Embryonic facial prominence (tissue), 1 donor: ENCODE measurements around the gene ALX4.

Experiments
- DNase-seq: peaks from one replicate; pipeline ENCODE4 v3.0.0-alpha.2; 2016; ENCODE audit errors: extremely low spot score

Gene ALX4

DNA sequence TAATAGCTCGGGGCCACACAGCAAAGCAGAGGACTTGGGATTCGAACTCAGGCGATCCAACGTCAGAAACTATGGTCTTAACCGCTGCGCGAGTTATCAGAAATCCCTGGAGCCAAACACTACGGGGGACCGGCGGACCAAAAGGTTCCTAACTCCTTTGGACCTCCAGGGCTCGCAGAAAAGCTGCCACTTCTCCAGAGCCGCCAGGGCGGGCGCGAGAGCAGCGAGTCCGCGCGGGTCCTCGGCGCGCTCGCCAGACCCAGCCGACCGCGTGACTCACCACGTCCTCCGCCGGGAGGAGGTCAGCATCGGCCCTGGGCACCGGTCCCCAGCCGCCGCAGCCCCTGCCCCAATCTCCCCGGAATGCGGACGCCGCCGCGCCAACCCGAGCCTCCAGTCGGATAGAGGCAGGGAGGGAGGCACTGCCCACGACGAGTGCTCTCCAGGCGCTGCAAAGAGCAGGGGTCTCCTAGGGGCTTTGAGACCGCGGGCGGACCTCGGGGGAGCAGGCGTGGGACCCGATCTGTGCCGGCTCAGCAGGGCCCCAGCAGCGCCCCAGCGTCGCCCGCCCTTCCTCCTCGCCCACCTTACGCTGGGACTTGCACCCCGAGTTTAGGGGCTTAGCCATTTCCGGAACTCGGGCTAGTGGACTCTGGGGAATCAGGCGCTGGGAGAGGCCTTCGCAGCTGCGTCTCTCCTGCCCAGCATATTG lies 6.2 kb upstream of the ALX4 start:
- no peak for DNase-seq

DNA sequence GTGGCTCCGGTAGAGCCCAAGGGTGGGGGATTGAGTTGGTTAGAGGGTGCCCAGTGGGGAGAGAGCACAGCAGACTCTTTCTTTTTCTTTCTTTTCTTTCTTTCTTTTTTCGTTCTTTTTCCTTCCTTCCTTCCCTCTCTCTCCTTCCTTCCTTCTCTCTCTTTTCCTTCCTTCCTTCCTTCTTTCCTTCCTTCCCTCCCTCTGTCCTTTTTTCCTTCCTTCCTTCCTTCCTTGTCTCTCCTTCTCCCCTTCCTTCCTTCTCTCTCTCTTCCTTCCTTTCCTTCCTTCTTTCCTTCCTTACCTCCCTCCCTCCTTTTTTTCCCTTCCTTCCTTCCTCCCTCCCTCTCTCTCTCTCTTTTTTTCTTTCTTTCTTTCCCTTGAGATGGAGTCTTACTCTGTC lies 4.8 kb upstream of the ALX4 start:
- DNase-seq, result no peak

DNA sequence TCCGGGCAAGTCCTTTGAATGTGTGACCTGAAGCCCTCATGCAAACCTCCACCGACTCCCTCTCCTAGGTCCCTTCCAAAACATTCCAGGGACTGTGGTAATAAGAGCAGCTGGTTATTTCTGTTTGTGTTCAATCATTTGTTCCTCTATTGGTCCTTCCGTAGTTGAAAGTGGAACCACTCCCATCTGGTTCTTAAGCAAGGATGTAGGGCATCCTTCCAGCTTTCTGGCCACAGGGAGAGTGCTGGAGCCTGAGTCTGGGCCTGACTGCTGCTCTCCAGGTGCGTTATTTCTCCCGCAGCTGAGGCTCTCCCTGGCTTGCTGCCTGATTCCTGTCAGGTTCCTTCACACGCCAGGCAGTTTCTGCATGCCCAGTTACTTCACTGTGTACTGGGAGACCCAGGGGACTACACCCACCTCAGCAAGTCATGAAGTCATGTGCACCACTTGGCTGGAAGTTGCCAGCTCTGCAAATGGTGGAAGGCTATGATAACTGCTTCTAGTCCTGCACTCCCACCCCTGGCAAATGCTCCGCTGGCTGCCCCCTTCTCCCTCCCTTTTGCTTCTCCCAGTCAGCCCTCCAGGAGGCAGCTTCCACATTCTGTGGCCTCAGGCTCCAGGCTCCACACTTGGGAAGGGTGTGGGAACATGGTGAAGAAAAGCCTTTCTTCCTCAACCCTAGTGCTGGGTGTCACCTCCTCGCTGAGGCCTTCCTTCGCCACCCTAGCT lies 4.0 kb upstream of the ALX4 start:
- DNase-seq, result no peak

DNA sequence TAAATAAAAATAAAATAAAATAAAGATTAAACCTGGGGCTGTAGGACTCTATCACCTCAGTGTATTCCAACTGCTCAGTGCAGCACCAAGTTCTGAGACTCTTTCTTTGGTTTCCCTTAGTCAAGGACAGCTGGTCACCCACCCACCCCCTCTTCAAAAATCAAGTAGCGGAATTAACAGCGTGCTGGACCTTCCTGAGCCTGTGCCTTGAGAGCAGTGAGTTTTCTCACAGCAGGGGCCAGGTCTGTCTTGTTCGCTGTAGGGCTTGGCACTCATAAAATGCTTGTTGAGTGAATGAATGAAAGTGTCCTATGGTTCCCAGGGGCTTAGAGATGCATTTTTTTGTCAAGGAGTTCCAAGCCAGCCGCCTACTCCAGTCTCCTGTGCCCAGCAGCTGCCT lies 2.9 kb upstream of the ALX4 start:
- no peak for DNase-seq

DNA sequence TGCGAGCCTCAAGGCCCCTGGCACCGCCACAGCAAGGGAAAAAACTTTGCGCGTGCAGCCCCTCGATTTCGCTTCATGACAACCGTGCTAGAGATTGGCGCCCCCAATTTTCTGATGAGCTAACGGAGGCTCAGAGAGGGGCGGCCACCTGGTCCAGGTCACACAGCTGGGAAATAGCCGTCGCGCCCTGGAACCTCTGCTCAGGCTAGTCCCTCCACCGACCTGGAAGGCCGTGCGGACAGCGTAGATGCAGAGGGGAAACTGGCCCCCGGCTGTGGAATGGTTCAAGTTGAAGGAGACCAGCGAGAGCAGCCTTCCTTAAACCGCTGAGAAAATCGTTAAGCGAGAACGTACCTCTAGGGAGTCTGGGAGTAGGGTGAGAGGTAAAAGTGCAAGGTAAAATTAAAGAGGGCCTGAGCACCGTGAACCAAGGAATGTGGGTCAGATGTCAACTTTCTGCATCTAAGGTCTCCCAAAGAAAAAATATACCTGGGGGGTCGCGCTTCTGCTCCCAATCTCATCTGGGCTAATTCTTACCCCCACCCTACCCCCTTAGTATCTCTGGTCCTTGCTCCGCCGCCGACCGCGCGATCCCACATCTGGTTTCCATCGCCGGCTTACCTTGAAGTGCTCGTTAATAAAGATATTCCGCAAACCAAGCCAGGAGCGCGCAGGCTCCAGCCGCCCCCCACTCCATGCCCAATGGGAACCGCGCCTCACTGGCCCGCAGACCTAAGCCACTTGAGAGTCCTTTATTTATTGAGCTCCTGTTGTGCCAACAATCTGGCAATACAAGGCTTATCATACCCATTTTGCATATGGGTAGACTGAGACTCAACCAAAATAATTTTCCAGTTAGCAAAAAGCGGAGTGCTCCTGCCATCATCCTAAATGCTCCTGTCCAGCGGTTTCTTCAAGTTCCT lies 1.7 kb upstream of the ALX4 start:
- DNase-seq, result no peak

DNA sequence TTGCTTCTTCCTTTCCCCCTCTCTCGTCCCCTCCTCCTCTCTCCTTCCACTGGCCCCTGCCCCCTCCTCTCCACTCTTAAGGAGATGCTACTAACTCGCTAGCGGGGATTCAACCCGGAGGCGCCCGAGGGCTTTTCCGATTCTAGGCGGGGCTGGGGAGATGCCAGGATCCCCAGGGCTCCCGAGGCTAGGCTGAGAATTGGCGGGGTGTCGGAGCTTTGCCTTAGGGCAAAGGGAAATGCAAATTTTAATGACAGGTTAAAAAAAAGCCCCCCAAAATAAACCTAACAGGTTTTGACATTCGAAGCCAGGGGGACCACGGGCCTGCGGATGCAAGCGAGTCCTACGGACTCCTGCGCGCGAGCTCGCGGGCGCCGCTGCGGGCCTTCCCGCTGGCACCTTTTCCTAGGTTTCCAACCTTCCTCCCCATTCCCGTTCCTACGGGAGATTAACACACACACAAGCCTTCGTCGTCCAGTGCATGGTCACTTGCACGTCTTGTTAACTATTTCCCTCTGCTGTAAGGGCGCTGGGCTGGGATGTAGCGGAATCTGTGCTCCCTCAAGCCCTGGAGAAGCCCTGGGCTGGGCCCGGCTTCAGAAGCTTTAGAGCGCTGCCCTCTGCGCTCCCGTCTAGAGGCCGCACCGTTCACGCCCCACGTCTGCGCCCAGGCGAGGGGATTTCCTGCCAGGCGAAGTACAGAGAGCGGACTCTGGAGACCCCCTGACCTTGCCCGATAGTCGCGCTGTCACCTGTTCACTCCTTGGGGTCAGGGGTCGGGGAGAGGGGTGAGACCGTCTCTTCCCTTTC lies 729 bp upstream of the ALX4 start:
- no peak for DNase-seq

DNA sequence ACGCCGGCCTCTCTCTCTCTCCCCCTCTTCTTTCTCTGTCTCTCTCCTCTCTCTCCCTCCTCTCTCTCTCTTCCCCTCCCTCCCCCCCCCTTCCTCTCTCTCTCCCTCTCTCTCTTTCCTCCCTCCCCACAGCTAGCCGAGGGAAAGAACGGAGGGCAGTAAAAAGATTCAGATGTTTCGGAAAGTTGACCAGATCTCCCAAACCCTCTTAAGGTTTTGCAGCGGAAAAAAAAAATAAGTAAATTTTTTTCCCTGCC lies 195 bp upstream of the ALX4 start:
- peak; percentile 85 for DNase-seq

DNA sequence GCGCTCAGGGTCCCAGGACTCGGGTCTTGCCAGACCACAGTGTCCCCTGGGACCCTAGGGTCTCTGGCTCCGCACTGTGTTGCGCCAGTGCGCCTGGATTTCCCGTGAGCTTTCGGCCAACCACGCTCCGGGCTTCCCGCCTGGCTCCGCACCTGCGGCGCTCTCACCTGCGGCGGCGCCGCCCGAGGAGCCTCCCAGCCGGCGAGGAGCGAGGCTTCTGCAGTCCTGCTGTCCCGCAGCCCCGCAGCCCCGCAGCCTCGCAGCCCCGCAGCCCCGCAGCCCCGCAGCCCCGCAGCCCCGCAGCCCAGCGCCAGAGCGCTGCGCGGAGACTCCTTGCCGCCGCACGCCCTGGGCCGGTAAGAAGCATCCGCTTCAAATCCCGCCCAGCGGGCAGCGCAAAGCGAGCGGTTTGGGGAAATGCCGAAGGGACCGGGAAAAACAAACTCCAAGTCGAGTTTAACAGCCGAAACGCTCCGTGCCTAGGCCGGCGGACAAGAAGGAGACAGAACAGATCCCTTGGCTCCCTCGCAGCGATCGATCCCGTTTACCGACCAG lies 939 bp downstream of the ALX4 start:
- no peak for DNase-seq

DNA sequence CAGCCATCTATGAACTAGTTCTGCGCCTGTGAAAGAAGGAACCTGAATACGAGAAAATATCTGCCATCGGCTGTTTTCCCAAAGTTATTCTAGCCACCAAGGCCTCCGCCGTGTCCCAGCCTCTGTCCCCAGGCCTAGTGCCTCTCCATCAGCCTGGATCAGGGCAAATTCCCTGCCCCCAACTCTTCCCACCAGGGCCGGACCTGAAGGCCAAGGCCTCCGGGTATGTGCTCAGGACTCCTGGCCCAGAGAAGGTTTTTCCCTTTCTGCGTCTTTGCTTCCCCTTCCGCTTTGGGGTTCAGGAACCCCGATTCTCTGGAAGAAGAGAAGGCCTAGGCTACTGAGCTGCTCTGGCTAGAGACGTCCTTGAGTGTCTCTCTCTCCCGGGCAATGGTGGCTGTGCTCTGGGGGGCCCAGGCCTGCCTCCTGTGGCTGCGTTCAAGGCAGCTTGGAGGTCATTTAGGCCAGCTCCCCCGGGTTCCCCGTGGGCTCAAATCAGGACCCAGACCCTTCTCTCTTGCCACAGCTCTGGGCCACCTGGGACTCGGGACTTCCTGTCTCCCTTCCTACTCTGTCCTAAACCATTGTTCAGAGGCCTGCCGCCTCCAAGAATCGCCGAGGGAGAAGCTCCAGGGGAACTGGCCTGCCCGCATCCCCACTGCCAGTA lies 1.6 kb downstream of the ALX4 start:
- DNase-seq, result no peak

DNA sequence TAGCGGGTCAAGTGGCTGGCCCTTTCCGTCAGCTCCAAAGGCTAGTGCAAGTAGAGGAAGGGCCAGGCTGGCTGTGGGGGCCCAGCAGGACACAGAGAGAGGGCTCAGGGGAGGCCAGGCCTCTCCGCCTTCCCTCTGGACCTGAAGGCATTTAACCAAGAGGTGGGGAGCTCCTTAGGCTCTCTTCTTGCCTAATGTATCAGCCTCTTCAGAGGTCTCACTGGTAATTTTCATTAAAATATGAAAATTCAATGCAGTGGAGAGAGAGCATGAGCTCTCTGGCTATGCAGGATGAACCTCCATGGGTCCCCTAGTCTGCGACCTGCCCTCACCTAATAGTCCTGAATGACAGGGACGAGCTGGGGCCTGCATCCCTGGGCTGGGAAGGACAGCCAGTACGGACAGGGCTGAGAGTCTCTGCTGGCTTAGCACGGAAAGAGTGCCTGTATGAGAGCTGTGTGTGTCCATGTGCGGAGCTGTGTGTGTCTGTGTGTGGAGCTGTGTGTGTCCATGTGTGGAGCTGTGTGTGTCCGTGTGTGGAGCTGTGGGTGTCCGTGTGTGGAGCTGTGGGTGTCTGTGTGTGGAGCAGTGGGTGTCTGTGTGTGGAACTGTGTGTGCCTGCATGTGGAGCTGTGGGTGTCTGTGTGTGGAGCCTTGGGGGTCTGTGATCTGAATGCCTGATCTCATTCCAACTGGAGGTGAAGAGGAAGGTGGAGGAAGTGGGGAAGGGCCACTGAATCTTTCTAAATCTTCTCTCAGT lies 2.4 kb downstream of the ALX4 start:
- no peak for DNase-seq

DNA sequence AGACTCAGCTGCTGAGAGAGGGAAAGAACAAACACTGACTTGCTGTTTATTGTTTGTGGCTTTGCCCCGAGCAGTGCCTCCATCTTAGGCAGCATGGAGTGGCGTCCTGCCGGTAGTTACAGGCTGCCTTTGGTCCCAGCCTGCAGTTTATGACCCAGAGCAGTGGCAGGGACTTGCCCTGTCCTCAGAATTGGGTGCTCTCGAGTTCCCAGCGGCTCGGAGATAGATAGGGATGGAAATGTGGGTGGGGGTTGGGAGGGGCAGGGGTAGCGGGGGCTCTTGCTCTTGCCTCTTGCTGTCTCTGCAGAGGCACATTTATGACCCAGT lies 3.1 kb downstream of the ALX4 start:
- DNase-seq, result no peak

DNA sequence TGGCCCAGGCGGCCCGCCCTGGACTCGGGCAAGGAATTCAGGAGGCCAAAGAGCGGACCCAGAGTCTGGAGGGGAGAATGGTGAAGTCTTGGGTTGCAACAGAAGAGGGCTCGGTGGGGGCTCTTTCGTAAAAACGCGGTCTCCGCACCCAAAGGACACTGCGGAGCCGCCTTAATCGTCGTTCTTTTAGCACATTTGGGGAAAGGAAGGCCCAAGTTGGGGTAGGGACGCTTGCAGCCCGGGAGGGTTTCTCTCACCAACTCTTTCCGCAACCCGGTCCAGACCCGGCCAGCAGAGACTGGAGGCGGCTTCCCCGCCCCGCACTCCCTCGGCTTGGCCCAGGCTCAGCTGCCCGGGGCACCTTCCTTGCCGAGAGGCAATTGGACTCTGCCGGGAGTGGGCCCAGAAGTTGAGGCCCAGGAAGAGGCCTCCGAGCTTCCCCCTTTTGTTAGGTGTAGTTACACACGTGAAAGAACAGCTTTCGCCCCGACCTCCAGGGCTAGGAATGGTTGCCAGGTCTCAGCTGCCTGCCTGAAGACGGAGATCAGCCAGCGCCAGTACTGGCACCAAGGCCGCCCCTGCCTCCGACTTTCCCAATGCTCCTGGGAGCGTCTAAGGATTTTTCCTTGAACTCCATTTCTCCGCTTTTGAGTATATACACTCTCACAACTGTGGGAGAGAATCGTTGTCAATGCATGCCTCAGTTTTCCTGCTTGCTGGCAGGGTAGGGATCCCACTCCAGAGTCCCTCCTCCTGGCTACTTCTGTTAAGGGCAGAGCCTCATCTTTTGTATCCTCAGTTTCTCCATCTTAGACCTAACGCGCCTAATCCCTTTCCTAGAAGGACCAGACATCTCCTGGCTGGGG lies 3.7 kb downstream of the ALX4 start:
- no peak for DNase-seq

DNA sequence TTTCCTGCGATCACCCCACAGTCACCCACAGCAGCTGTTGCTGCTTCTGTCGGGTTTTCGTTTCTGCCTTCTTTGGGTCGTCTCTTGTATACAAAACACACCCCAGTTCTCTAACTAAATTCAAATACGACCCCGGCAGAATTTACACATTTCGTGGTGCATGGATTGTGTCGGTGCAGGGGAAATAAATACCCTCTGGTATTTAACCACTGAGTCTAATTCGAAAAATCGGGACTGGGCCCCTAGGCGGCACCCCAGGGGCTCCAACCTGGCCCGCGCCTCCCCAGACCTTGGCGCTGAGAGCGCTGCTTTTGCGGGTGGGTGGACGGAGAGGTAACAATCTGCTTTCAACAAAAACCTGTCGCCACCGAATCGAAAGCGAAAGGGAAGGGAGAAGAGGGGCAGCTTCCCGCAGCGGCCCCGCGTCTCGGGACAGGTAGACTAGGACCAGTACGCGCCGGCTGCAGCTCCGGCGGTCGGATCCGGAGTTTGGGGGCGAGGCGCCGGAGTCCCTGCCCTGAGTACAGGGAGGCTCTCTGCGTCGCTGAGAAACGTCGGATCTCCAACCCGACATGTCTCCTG lies 4.4 kb downstream of the ALX4 start:
- no peak for DNase-seq

DNA sequence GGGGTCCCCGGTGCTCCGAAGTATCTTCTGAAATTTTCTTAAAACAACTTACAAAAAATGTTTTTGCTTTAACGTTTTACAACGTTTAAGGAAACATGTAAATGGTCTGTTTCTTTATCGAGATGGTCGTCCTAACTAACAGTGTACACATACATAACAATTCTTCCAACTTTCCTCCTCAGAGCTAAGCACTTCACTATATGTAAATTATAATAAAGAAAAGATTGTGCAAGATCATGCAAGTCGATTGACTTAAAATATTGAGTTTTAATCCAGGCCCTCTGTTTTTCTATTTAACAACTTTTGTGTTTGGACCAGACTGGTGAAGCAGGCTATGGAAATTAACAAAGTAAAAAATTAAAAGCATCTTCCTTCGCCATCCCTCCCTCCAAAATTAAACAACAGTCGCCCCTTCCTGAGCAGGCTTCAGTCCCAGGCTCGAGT lies 4.9 kb downstream of the ALX4 start:
- no peak for DNase-seq

DNA sequence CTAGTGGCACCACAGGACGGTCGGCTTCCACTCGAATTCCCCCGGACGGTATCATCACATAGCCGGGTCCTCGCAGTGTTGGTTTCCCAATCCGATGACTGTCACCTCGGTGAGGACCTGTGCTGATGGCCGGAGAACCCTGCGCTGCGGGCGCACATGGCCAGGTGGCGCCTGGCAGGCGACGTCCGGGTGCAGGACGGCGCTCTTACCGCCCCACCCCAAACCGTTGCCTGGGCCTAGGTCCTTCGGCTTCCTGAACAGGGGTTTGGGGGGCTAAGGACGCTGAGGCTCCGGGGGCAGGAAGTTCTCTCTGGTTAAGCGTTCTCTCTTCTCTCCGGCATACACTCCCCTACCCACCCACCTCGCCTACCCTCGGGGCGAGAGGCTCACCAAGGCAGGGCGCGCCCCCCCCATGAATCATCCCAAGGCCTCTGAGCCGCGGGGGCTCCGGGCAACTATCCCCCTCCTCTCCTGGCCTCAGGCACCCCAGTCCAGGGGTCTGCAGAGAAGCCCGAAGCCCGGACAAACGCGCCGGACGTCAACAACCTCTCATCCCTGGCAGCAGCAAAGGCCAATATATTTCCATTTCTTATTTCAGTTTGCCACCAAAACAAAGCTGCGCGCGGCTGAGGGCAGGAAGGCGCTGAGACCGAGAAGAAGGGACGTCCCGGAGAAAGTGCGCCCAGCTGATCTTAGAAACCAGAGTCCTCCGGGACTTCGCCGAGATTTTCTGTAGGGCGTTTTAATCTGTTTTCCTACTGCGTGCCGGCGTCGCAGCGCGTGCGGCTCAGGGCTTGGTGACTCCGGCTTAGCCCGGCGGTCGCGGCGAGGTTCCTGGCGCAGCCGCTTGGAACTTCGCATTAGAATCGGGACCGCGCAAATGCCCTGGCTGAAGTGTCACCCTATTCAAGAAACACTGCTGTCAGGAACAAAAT lies 5.6 kb downstream of the ALX4 start:
- no peak for DNase-seq

DNA sequence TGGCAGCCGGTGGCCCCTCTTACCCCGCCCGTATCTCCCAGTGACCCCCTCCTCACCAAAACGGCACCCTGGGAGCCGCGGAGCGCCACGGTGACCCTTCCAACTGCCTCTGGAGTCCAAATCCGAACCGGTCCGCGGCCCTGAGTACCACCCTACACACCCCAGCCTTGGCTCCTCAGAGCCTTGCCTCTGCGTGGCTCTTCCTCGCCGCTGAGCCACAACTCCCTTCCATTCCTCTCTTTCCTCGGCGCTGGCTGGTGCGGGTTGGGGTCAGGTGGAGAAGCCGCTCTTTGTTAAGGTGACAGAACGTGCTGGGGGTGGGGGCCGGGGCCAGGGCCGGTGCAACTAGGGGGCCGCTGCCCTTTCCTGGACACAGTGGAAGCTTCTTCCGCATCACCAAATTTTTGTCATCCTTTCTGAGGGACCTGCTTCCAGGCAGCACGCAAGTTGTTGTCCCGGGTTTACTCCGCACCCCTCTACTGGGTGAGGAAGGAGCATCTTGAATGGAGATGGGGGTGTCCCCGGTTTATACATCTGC lies 6.5 kb downstream of the ALX4 start:
- DNase-seq, result no peak

DNA sequence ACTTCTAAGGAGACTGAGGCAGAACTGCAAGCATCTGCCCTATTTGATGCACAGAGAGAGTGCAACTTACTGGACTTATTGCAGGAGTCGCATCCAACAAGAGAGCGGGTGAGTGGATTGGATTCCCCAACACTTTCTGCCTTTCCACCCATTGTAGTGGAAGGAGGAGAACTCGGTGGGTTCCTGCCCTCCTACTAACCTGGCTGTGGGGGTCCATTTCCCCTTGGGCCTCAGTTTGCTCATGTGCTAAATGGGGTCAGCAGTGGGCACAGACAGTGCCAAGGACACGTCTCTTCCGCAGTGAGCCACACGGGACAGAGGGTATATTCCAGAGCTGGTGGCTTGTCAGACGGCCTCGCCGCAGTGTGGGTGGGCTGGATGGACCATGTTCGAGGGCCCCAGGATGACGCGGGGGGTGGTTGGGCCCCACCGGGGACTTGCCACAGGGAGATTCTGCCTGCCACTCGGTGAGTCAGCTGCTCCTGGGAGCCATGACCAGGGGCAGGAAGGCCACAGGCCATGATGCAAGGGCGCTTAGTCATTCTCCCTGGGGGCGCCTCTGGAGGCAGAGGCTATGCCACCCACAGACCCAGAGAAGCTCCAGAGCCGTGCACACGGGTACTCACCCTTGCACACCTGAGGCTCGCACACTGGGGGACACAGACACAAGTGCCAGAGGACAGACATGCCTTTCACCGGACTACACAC lies 8.2 kb downstream of the ALX4 start:
- DNase-seq, result no peak
